Colon (tissue), 2 donors: ENCODE results near the gene PTTG1IP.

Experiments
- FAIRE-seq: peaks from 2 replicates; lab custom pipeline; 2012; peaks lifted over from hg19 to GRCh38; lab: Jason Lieb, UNC
- donor health status: control.
- donor health status: control.

The PTTG1IP gene

DNA sequence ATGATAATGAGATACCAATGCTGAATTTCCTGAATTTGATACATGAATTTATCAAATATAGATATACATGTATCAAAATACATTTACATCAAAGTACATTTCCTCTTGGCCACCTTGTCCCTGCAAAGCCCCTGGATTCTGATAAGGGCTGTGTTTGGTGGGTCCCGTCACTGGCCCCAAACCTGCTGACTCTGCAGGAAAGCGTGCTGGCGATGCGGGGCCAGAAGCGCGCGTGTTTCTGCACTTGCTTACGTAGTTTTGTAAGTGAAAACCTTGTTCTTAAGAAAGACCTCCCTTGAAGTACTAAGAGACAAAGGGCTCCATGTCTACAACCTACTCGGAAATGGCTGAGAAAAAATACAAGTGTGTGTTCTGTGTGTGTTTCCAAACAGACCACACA lies 36.2 kb upstream of the PTTG1IP start:
- no peak for FAIRE-seq

- no peak for FAIRE-seq
These were observed 35.4 kb upstream of the PTTG1IP start for GRCh38 chr21:44908908-44909307.

GRCh38 chr21:44907966-44908895 lies 34.7 kb upstream of the PTTG1IP start:
- no peak for FAIRE-seq

GRCh38 chr21:44907225-44907965 lies 33.9 kb upstream of the PTTG1IP start:
- FAIRE-seq: no peak

- FAIRE-seq: no peak
These were observed 32.2 kb upstream of the PTTG1IP start for GRCh38 chr21:44905728-44906090.

- FAIRE-seq: no peak
These were observed 31.7 kb upstream of the PTTG1IP start for GRCh38 chr21:44905016-44905727.

DNA sequence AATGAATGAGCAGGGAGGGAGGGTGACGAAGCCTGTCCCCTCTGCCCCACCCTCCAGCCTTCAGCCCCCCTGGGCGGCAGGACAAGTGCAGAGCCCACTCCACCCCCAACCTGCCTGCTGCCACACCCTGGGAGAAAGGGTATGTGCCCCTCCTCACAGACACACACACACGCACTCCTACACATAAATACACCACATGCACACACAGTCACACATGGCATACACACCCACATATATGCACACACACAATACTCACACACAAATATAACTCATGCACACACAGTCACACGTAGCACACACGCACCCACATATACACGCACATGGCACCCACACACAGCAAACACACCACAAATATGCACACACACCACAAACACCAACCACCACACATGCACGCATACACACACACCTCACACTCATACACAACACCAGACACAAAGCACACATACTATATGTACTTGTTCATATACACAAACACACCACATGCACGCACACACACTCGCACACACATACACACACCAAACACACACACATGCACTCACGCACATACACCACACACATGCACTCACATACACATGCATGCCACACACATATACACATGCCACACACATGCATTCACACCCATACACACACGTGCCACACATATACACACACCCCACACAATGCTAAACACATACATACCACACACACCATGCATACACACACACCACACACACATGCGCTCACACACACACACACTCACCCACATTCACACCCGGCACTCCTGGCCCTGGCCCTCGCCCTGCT lies 30.8 kb upstream of the PTTG1IP start:
- no peak for FAIRE-seq

- FAIRE-seq: no peak
These were observed 30.2 kb upstream of the PTTG1IP start for GRCh38 chr21:44903689-44904088.

GRCh38 chr21:44903050-44903685 lies 29.7 kb upstream of the PTTG1IP start:
- FAIRE-seq: no peak

- FAIRE-seq: no peak
These were observed 29.0 kb upstream of the PTTG1IP start for GRCh38 chr21:44902268-44903049.

- no peak for FAIRE-seq
These were observed 28.0 kb upstream of the PTTG1IP start for GRCh38 chr21:44901391-44902074.

DNA sequence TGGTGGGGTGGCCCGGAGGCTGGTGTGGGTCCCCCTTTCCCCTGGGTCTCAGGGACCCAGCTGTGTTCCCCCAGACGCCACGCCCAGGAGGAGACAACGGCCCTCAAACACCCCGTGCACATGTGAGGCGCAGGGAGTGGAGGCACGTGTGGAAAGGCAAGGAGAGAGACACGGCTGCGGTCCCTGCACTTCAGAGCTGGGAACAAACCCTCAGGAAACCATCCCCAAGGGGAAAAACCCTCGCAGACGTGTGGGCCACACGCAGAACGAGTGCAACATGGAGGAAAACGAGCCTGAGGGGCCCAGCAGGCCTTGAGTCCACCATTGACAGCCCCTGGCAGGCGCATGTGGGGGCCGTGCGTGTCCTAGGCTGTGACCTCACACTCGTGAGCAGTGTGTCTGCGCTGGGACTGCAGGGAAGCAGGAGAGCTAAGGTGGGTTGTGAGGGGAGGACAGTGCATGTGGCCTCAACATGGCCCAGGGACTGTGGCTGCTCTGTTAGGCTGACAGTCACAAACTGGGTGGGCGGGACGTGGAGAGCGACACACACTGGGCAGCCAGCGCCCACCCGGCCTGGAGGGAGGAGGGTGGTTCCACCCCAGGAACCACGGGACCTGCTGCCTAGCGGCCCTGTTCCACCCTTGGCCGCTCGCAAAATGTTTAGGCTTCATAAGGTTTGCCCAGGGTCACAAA lies 27.2 kb upstream of the PTTG1IP start:
- no peak for FAIRE-seq

DNA sequence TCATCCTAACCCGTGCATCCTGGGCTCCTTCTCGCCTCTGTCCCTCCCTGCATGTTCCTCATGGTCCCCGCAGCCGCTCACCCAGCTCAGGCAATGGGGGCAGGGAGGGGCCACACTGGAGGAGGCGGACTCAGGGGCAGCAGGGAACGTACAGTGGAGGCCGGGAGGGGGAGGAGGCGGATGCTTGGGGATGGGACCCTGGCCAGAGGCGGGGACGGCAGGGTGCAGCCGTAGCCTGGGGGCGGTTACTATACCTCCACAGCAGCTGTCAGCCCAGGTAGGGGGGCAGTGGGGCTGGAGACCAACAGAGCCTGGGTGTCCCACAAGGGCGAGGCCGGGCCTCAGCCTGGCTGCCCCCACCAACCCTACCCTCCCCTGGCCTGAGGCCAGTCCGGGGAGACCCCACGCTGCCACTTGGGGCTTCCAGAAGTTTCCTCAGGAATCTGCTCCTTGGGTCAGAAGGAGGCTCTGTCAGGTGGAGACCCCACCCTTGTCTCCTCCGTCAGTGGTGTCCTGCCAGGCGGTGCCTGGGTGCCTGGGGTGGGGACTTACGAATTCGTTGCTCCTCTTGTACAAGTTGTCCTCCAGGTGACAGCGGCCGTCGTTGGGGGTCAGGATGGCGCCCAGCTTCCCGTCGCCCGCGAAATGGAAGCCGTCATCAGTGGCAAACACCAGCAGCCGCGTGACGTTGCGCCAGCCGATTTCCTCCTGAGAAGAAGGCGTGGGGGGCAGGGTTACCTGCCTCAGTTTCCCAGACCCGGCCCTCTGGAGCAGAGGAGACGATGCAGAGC lies 26.5 kb upstream of the PTTG1IP start:
- no peak for FAIRE-seq

DNA sequence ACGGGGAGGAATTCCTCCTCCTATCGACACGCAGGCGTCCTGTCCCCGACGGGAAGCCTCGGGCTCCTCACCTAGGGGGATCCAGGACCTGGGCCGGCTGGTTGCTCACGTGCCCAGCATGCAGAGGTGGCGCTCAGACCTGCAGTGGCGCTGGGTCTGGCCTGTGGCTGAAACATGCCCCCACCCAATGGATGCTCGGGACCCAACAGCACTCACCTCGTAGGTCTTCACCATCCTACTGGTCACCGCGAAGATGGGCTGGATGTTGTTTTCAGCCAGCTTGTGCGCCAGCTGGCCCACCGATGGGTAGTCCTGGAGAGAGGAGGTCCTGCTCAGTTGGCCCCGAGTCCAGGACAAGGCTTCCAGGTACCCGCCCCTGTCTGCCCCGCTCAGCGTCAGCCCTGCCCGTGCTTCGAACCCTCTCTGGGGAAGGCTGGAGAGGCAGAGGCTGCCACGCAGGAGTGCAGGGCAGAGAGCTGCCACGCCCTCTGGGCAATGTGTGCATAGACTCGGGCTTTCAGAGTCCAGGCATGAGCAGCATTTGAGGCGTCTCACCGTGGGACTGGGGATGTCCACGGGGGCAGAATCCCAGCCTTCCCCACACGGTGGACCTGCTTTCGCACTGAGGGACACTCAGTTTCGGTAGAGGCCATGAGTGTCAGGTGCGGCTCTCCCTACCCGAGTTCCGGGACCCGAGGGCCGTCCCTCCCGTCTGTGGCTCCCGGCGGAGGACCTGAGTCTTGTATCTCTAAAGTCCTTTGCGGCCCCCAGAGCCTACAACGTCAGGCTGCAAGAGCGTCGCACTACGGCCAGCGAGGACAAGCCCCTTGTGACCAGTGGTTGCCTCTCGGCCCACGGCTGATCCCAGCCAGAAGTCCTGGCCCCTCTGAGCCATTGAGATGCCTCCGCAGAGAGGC lies 25.6 kb upstream of the PTTG1IP start:
- FAIRE-seq: no peak

GRCh38 chr21:44898011-44898488 lies 24.6 kb upstream of the PTTG1IP start:
- no peak for FAIRE-seq

DNA sequence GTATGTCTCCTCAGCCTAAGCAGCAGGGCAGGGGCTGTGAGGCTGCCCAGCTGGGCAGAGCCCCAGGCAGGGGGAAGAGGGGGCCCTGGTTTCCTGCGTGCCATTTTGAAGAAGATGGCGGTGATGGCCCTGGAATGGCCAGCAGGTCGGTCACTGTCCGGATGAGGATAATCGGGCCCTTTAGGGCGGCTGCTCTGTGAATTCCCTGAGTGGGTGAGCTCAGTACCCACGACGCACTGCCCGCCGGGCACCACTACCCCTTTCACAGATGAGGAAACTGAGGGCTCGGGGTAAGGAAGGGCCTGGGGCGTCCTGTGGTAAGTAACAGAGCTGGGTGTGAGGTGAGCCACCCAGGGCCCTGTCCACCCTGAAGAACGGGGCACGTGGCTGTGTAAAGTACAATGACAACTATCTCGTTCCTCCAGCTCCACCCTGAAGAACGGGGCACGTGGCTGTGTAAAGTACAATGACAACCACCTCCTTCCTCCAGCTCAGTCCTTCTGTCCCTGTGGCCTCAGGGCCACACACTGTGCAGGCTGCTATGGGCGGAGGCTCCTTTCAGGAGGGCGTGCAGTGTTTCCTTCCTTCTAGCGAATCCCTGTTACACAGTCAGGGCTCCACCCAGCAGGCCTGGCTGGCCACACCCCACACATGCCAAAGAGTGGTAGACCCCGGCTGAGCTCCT lies 24.0 kb upstream of the PTTG1IP start:
- no peak for FAIRE-seq
